Measurements from ENCODE around the gene TCHP. TPM values are rescaled to one million over a fixed set of nuclear protein-coding genes. Genes with fewer than 3 reads are reported as not detected.
A peak's percentile ranks its signal among the peaks of the same experiment; 100 is the strongest.

The TCHP gene
- total RNA-seq, 1 donor from 2014 or later: 20.6 TPM

GRCh38 chr12:109930028-109930800, 30.1 kb downstream of the TCHP start:
- Mint-ChIP-seq H3K36me3 (ENCODE audit: insufficient read depth) (peaks cover 20% of the 10 kb centered on the region), H3K27me3 (no peaks in the 10 kb centered on the region), H3K27ac (peak overlapping the region; percentile 50), H3K4me1 (ENCODE audit: low read depth) (peaks cover 9% of the 10 kb centered on the region), H3K9me3 (ENCODE audit: low read depth) (no peaks in the 10 kb centered on the region), H3K4me3 (ENCODE audit: low read depth) (no peak overlapping the region)
- TF ChIP-seq CTCF (IDR thresholded peaks at IDR 0.05; ENCODE audit: unreplicated experiment): no peak
- DNase-seq (ENCODE audit: low spot score, unreplicated experiment): no peak

DNA sequence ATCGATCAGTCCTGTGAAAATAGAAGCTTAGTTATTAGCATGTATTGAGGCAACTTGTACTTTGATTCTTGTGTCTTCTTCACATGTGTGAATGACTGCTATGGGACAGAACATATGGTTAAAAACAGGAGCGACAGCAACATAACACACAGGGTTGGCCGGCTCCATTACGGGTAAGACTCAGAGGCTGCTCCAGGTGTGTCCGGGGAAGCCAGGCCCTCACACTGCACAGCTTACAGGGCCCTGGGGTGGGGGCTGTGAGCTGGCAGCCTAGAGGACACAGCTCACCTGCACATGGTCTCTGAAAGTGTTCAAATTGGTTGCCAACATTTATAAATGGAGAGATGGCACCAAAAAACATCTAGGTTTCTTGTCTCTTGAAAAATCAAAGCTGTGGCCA, 31.1 kb downstream of the TCHP start:
- no peaks in the 10 kb centered on the region for H3K27me3 Mint-ChIP-seq
- no peak overlapping the region for H3K27ac Mint-ChIP-seq
- no peak overlapping the region for H3K4me3 Mint-ChIP-seq (ENCODE audit: low read depth)
- H3K4me1 Mint-ChIP-seq (ENCODE audit: low read depth): peaks cover 5% of the 10 kb centered on the region
- DNase-seq (ENCODE audit: low spot score, unreplicated experiment): no peak
- peaks cover 23% of the 10 kb centered on the region for H3K36me3 Mint-ChIP-seq (ENCODE audit: insufficient read depth)
- TF ChIP-seq CTCF (IDR thresholded peaks at IDR 0.05; ENCODE audit: unreplicated experiment): no peak
- no peaks in the 10 kb centered on the region for H3K9me3 Mint-ChIP-seq (ENCODE audit: low read depth)

DNA sequence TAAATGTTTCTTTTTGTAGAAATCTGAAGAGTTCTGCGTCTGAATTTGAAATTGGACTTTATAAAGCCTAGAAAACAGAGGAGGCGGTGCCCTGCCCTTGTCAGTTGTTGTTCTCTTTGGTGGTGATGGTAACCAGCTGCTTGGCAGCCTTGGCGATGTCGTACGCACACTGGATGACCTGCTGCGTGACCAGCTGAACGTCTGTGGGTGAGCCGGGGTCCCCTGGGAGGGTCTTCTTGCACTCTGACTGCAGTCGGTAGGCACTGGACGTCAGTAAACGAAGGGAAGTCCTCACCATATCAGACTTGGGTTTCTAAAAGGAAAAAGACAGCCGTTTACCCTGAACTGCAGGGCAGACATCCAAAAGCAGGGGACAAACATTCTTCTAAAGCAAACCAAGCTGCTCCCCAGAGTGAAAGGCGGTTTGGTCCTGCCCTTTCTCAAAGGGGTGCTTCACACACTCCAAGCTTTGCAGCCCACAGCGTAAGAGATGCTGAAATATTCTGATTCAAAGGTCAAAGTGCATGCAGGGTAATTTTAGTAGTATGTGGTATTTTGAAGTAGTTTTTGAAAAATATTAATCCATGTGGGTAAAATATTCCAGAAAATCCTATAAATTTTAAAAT, 32.9 kb downstream of the TCHP start:
- Mint-ChIP-seq H3K9me3 (ENCODE audit: low read depth) (no peaks in the 10 kb centered on the region), H3K27me3 (no peaks in the 10 kb centered on the region), H3K36me3 (ENCODE audit: insufficient read depth) (peaks cover 26% of the 10 kb centered on the region), H3K27ac (no peak overlapping the region), H3K4me3 (ENCODE audit: low read depth) (no peak overlapping the region), H3K4me1 (ENCODE audit: low read depth) (peaks cover 3% of the 10 kb centered on the region)
- DNase-seq (ENCODE audit: low spot score, unreplicated experiment): no peak
- TF ChIP-seq CTCF (IDR thresholded peaks at IDR 0.05; ENCODE audit: unreplicated experiment): no peak

DNA sequence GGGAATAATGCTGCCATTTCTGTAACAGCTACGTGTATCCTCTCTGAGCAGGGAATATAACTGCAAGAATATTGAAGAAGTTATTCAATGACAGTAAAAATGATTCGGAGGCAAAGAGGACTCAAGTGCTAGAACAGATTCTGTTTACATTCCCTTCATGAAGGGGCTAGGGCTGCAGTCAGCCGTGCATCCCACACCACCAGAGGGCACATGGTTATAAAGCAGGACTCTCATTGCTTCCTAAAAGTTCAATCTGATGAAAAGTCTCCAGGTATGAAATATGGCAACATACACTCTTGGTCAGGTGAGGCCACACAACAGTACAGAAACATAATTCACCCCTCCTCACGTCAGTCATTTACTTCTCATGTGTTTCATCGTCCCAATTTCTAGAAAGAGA, 34.0 kb downstream of the TCHP start:
- Mint-ChIP-seq H3K36me3 (ENCODE audit: insufficient read depth) (peaks cover 26% of the 10 kb centered on the region), H3K4me3 (ENCODE audit: low read depth) (no peak overlapping the region), H3K27me3 (no peaks in the 10 kb centered on the region), H3K4me1 (ENCODE audit: low read depth) (peaks cover 3% of the 10 kb centered on the region), H3K27ac (no peak overlapping the region), H3K9me3 (ENCODE audit: low read depth) (no peaks in the 10 kb centered on the region)
- DNase-seq (ENCODE audit: low spot score, unreplicated experiment): no peak
- peak; percentile 37 for TF ChIP-seq CTCF (IDR thresholded peaks at IDR 0.05; ENCODE audit: unreplicated experiment)

- Mint-ChIP-seq H3K36me3 (ENCODE audit: insufficient read depth) (peaks cover 21% of the 10 kb centered on the region), H3K4me3 (ENCODE audit: low read depth) (no peak overlapping the region), H3K27me3 (no peaks in the 10 kb centered on the region), H3K4me1 (ENCODE audit: low read depth) (no peaks in the 10 kb centered on the region), H3K27ac (no peak overlapping the region), H3K9me3 (ENCODE audit: low read depth) (no peaks in the 10 kb centered on the region)
- TF ChIP-seq CTCF (IDR thresholded peaks at IDR 0.05; ENCODE audit: unreplicated experiment): no peak
- no peak for DNase-seq (ENCODE audit: low spot score, unreplicated experiment)
Observed at GRCh38 chr12:109937371-109937770, 37.3 kb downstream of the TCHP start.

All from progenitor cell of endocrine pancreas (in vitro differentiated cells).